NCI-H774 (cell line): ENCODE results near the gene MKRN2OS.

ENCODE experiments used
- DNase-seq: peaks from one replicate; lab custom pipeline; 2025; lab: John Stamatoyannopoulos, UW

Gene MKRN2OS, protein sequence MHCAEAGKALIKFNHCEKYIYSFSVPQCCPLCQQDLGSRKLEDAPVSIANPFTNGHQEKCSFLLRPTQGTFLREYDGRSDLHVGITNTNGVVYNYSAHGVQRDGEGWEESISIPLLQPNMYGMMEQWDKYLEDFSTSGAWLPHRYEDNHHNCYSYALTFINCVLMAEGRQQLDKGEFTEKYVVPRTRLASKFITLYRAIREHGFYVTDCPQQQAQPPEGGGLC

DNA sequence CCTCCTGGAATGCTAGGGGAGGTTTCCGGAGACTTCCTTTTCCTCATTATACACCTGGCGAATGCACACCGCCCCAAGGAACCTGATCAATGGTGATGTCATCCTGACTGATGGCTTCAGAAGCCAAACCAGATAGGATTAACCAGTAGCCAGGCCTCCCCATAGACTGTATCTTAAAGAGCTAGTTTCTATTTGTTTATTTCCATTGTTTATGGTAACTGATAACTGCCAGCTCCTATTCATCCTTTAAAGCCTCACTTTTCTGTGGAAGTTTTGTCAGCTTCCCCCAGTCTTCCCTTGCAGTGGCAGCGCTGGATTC, at the start of gene MKRN2OS:
Gene MKRN2OS, minus strand, starts transcription at position 27 of the 319 bp plus-strand sequence. CDS start 35 bp downstream, outside the sequence.
- no peak for DNase-seq

DNA sequence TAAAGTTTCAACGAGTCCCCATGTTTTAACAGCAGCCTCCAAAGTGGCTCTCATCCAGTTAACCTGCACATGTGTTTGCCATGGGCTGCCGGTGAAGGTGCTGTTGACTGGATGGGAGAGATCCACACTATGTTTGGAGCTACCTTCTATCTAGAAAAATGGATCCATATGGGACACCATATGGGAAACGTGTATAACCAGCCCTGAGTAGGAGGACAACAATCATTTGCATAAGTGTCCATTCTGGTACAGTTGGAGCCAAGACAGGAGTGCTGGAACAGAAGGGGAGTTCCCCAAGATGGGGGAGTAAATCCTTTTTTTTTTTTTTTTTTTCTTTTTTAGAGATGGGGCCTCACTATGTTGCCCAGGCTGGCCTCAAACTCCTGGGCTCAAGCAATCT, 48.2 kb upstream of the MKRN2OS start:
- DNase-seq = no peak

DNA sequence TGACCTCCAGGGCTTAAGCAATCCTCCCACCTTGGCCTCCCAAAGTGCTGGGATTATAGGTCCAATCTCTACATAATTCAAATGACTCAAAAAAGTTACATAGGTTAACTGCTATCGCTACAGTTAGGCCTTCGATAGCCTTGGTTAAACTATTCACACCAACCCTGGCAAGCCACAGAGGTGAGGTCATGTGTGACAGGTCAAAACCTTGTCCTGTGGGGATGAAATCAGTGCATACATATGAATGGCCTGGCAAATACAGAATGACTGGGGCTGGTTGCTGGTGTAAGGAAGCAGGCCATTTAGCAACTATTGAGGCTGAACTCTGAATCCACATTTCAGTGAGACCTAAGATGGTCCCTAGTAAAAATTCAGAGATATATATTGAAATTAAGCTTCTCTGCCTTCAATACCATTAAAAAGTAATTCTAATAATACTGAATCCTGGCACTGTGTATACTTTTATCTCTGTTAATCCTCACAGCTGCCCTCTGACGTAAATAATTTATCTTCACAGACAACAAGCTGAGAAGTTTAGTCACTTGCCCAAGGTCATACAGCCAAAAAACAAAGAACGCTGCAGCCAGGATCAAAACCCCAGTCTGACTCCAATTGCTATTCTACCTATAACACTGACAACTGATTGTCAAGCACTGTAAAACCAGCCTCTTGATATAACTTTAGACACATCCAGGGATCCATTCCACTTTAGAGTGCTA, 46.9 kb upstream of the MKRN2OS start:
- no peak for DNase-seq

DNA sequence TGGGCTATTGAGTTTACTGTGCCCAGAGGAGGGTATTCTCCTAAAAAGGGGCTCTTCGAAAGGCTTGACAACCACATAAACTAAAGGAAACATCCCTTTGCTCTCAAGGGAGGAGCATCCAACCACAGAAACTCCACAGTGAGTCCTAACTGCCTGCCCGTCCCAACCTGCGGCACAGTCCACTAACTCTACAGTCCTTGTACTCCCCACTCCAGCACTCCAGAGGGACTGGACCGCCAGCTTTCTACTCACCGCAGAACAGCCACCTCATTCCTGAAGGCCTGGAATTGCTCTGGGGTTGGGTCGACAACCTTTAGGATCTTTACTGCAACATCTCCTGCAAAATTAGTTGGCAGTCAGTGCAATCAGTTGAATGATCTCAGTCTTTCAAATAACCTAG, 46.2 kb upstream of the MKRN2OS start:
- no peak for DNase-seq

DNA sequence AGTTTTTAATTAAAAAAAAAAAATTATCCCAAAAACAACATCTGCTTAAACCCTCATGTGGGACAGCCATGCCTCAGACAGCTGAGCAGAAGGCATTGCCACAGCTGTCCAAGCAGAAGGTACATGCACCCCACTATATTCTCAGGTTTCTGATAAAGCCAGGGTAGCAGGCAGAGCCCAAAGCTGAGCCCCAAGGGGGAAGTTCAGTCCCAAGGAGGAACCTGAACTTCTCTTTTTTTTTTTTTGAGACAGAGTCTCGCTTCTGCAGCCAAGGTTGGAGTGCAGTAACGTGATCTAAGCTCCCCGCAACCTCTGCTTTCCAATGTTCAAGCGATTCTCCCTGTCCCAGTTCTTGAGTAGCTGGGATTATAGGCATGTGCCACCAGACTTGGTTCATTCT, 44.8 kb upstream of the MKRN2OS start:
- no peak for DNase-seq

DNA sequence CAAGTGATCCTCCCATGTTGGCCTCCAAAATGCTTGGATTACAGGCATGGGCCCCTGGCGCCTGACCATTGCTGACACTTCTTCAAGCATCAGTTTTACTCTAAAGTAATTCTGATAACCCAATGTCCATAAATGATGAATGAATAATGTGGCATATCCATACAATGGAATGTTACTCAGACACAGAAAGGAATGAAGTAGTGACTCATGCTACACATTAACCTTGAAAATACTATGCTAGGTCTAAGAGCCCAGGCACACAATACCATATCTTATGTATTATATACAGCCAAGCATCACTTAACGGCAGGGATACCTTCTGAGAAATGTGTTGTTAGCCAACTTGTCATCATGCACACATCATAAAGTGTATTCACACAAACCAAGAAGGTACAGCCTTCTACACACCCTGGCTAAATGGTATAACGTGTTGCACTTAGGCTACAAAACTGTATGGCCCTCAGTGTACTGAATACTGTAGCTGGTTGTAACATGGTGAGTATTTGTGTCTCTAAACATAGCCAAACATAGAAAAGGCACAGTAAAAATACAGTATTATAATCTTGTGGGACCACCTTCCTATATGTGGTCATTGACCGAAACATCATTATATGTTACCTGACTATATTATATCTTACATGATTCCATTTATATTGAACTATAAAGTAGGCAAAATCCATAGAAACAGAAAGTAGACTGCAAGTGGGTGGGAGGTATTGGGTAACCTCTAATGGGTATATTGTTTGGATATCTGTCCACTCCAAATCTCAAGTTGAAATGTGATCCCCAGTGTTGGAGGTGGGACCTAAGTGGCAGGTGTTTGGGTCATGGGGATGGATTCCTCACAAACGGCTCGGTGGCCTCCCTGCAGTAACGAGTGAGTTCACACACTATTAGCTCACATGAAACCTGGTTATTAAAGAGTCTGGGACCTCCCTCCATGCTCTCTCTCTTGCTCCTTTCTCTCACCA, 43.0 kb upstream of the MKRN2OS start:
- DNase-seq = peak; percentile 54

DNA sequence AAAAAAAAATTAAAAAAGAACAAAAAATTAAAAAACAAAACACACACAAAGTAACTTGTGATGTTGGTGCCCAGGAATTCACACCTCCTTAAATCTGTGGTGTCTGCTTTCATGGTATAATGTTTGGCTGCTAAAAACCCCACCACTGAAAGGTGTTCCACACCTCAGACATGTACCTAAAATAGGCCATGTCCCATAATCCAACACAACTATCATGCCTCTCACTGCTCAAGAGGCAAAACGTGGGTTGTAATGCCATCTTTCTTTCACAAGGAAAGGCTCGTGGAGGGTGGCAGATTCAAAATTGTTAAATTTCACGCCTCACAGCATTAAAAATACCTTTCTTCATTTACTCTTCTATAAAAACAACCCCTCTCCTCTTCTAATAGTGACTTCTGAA, 41.1 kb upstream of the MKRN2OS start:
- no peak for DNase-seq

DNA sequence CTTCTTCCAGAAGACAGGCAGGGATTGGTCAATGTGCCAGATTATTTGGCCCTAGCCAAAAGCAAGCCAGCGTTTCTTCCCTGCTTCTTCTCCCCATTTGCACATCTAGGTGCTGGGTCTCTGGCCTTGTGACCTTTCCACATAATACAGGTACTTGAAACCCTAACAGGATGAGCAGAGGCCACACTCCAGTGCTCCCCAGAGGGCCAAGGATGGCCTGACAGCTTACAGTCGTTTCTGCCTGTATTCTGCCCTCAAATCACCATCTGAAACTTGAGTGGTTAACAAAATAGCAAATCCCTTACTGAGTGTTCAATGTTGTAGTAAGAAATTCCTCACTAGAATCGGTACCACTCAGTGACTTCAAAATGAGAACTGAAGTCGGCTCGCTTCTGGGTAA, 40.7 kb upstream of the MKRN2OS start:
- no peak for DNase-seq

DNA sequence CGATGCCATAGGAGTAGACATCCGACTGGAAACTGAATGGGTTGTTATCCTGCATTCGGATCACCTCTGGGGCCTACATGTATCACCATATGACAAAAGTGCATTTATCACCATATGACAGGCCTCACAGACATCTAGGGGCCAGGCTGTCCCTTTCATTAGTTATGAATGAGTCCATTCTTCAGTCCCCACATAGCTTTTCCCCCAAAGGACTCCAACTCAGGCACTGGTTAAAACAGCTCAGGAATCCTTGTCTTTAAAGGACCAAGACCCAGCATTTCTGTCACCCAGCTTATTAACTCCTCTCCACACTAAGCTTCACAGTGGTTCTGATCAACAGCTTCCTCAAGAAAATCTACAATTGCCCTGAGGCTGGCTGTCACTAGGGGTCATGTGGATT, 39.9 kb upstream of the MKRN2OS start:
- no peak for DNase-seq

DNA sequence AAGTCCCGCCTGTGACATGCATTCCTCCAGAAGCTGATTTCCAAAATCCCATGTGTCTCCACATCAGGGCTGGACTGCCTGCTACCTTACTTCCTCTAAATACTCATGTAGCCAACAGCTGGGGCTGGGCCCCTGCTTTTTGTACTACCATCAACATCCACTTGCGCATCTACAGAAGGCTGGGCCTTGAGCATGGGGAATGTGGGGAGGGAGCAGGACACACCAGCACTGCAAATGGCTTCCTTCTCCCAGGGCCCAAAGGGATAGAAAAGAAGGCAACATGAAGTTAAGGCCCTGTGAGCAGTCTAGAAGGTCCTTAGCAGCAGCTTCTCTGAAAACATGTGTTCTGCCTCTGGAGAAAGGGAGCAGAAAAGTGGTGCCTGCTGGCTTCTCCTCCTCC, 38.8 kb upstream of the MKRN2OS start:
- no peak for DNase-seq

DNA sequence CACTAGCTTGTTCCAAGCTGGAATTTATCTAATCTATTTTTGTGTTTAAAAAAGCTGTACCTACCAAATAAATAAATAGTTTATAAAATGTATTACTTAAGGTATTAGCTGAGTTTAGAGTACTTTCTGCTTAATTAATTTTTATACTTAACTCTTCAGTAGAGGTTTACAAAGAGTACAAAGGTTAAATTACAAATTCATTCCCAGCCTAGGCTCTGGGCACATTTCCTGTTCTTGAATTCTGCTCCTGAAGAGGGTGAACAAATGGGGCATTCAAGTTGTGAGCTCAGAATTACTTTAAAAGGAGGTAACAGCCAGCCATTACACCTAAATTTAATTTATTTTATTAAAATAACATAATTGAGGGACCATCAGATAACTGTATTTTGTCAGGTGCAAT, 38.0 kb upstream of the MKRN2OS start:
- DNase-seq = no peak

DNA sequence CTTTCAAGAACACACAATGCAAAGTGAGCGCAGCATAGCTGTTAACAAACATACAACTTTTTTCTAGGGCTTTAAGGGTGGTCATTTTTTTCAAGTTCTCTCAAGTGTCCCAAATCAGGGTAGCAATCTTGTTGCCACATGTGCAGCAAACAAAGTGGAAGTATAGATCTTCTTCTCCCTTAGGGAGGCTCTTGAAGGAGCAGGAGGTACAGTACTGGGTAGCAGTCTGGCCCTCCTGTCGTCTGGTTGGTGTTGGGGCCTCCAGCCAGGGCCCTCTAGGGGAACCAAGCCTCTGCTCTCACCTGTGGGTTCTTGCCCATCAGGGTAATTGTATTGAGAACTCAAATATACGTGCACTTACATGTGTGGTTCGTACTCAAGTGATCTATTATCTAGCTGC, 37.4 kb upstream of the MKRN2OS start:
- DNase-seq = no peak

DNA sequence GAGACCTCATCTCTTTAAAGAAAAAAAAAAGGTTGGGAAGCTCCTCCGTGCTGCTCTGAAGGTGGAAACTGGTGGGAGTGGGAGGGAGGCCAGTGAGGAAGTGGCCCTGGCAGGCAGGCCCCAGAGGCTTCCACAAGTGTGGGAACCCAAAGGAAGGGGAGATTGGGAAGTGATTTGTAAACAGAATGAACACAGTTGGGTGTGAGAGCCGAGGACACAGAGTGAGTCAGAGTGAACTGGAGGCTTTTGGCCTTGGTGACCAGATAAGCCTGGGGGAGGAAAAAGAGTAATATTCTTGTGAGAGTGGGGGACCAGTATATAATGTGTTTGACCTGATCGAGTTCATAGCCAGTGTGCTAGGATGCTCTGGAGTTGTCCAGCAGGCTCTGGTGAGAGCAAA, 34.6 kb upstream of the MKRN2OS start:
- DNase-seq = no peak

DNA sequence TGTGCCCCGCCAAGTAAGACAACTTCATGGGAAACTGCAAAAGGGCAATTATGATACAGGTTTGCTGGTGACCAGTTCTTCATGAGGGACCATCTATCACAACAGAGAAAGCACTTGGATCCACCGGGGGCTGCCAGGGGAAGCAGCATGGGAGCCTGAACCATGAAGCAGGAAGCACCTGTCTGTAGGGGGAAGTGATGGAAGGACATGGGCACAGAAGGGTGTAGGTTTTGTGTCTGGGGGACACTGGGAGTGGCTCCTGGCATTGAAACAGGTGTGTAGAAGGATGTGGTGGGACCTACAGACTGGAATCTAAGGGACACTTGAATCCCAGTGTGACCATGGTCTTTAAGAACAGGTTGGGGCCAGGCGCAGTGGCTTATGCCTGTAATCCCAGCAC, 34.2 kb upstream of the MKRN2OS start:
- no peak for DNase-seq

DNA sequence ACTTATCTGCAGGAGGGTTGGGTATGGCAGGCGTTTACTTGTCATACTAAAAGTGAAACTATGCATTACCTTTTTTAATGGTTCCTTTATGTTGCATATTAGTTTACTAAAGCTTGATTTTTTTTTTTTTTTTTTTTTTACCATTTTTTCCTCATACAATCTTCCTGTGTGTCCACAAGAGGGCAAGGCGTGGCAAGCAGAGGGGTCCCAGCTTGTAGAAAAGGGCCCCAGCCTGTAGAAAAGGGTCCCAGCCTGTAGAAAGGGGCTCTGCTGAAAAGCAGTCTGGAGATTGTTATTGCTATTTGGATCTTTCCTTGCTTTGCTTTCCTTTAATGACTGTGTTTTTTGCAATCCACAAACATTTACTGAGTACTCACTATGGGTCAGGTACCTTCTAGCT, 33.4 kb upstream of the MKRN2OS start:
- no peak for DNase-seq

DNA sequence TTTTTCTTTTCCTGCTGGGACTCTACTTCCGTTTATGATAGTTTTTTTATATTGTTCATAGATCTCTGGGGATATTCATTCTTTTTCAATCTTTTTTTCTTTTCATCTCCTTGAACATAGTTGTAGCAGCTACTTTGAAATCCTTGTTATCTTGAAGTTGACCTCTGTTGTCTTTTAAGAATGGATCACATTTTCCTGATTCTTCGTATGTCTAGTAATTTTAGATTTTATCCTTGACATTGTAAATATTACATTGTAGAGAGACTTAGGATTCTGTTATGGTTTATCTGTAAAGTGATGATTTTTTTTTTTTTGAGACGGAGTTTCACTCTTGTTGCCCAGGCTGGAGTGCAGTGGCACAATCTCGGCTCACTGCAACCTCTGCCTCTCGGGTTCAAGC, 32.1 kb upstream of the MKRN2OS start:
- no peak for DNase-seq

DNA sequence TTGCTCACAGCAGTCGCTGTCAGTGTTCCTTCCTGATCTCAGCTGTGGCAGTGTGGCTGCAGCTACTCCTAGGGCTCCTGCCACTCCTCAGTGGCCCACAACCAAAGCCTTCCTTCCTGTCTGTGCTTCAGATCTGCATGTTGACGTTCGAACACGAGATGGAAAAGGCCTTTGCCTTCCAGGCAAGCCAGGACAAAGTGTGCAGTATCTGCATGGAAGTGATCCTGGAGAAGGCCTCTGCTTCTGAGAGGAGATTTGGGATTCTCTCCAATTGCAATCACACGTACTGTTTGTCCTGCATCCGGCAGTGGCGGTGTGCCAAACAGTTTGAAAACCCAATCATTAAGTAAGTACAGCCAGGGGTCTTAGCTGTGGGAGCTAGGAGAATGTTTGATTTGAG, 29.4 kb upstream of the MKRN2OS start:
- DNase-seq = no peak

DNA sequence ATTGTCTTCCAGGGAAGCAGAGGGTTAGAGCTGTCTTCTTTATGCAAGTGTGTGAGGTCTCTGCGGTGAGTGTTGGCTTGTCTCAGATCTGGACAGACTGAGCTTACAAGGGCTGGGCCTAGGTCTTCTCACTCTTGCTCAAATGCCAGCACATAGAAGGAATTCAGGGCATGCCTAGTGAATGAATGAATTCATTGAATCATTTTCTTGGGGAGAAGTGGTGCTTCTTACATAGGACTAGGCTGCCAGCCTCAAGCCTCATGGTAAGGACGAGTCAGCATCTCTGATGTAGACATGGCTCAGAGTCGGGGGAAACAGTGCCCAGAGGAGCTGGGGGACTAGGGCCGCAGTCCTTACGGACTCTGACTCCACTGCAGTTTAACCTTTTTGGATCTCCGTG, 28.8 kb upstream of the MKRN2OS start:
- DNase-seq = no peak

DNA sequence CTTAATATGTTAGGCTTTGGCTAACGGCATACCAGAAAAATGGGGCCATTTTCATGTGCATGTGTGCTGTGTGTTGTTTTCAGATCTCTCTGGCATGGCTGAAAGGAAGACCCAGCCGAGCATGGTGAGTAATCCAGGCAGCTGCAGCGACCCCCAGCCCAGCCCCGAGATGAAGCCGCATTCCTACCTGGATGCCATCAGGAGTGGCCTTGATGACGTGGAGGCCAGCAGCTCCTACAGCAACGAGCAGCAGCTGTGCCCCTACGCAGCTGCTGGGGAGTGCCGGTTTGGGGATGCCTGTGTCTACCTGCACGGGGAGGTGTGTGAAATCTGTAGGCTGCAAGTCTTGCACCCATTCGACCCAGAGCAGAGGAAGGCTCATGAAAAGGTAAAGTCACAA, 26.7 kb upstream of the MKRN2OS start:
- no peak for DNase-seq

DNA sequence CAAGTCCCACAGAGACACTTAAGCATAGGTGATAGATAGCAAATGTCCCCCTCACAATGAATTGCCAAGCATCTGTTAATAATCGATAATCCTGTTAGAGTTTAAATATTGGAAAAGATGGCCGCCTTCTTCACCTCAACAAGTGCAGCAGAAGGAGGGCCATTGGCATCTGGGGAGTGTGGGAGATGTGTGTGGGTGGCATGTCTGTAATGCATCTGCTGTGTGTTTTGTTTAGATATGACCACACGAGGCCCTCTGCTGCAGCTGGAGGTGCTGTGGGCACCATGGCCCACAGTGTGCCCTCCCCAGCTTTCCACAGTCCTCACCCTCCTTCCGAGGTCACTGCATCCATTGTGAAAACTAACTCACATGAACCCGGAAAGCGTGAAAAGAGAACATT, 24.5 kb upstream of the MKRN2OS start:
- DNase-seq = no peak

DNA sequence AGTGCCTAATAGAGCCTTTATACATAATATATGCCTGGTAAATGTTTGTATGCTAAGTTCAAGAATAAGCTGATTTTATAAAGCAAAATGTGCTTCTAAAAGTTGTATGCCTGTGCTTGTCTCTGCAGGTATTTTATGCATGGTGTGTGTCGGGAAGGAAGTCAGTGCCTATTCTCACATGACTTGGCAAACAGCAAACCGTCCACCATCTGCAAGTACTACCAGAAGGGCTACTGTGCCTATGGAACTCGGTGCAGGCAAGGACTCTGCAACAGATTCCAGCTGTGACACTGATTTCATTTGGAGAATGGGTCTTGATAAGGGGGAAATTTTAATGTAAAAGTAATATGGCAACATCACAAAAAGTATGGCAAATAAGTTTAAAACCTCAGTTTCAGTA, 23.4 kb upstream of the MKRN2OS start:
- no peak for DNase-seq

DNA sequence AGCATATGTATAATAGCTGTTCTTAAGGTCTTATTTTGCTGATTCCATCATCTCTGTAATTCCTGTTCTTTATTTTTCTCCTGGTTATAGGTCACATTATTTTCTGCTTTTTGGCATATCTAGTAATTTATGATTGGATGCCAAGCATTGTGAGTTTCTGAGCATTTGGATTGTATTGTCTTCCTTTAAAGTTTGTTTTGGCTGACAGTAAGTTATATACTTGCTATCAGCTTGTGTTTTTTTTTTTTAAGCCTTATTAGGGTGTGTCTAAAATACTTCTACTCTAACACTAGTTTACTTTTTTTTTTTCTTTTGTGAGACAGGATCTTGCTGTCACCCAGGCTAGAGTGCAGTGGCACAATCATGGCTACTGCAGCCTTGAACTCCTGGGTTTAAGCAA, 21.7 kb upstream of the MKRN2OS start:
- no peak for DNase-seq

DNA sequence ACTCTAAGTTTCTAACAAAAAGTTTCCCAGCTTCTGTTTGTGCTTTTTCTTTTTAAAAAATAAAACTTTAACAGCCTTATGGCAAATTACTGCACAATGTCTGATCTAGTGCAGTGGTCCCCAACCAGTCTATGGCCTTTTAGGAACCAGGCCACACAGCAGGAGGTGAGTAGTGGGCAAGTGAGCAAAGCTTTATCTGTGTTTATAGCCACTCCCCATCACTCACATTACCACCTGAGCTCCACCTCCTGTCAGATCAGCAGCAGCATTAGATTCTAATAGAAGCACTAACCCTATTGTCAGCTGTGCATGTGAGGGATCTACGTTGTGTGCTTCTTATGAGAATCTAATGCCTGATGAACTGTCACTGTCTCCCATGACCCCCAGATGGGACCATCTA, 17.2 kb upstream of the MKRN2OS start:
- no peak for DNase-seq
